Ishikawa (cell line): Measurements from ENCODE around the gene C5orf63.

Experiments
- CEBPB ChIP-seq: IDR thresholded peaks from 2 replicates; pipeline ENCODE4 v1.6.1; 2012
- CREB1 ChIP-seq: IDR thresholded peaks from 2 replicates; pipeline ENCODE4 v1.6.1; 2012; ENCODE audit warnings: low read depth
- EGR1 ChIP-seq: IDR thresholded peaks from 2 replicates; pipeline ENCODE4 v1.6.1; 2012
- EP300 ChIP-seq: IDR thresholded peaks from 2 replicates; pipeline ENCODE4 v1.6.1; 2012; ENCODE audit warnings: borderline replicate concordance
- FOXM1 ChIP-seq: IDR thresholded peaks from 2 replicates; pipeline ENCODE4 v1.6.1; 2012; ENCODE audit warnings: low read depth, borderline replicate concordance
- NFIC ChIP-seq: IDR thresholded peaks from 2 replicates; pipeline ENCODE4 v1.6.1; 2012
- RAD21 ChIP-seq: IDR thresholded peaks from 2 replicates; pipeline ENCODE4 v1.6.1; 2012; ENCODE audit warnings: low read depth
- TAF1 ChIP-seq: IDR thresholded peaks from 2 replicates; pipeline ENCODE4 v1.6.1; 2012; ENCODE audit warnings: low read depth, mild to moderate bottlenecking
- TCF12 ChIP-seq: IDR thresholded peaks from 2 replicates; pipeline ENCODE4 v1.6.1; 2012; ENCODE audit warnings: low read depth
- TEAD4 ChIP-seq: IDR thresholded peaks from 2 replicates; pipeline ENCODE4 v1.6.1; 2012
- YY1 ChIP-seq: IDR thresholded peaks from 2 replicates; pipeline ENCODE4 v1.6.1; 2012; ENCODE audit warnings: low read depth
- ZBTB7A ChIP-seq: IDR thresholded peaks from 2 replicates; pipeline ENCODE4 v1.6.1; 2012; ENCODE audit warnings: low read depth
- TF ChIP-seq, protein P1 (sequence below): IDR thresholded peaks from 2 replicates; pipeline ENCODE4 v1.6.1; 2012; ENCODE audit warnings: low read depth, mild to moderate bottlenecking
- TF ChIP-seq, protein P2 (sequence below): IDR thresholded peaks from 2 replicates; pipeline ENCODE4 v1.6.1; 2012
- TF ChIP-seq, protein P3 (sequence below): IDR thresholded peaks from 2 replicates; pipeline ENCODE4 v1.6.1; 2012

The C5orf63 gene

DNA sequence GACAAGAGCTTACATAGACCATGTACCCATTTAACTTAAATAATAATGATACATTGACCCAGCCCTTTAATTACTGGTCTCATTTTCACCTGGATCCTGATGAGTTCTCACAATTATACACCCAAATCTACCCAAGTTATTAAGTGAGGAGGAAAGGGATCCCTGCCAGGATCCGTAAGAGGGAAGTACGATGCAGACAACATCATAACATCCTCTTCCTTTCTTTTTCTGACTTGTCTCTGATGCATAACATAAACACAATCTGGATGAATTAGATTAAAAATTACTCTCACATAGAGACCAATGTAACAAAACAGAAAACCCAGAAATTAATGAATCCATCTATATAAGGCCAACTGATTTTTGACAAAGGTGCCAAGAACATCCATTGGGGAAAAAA lies 59.9 kb downstream of the C5orf63 start:
- TF ChIP-seq, protein P1, sequence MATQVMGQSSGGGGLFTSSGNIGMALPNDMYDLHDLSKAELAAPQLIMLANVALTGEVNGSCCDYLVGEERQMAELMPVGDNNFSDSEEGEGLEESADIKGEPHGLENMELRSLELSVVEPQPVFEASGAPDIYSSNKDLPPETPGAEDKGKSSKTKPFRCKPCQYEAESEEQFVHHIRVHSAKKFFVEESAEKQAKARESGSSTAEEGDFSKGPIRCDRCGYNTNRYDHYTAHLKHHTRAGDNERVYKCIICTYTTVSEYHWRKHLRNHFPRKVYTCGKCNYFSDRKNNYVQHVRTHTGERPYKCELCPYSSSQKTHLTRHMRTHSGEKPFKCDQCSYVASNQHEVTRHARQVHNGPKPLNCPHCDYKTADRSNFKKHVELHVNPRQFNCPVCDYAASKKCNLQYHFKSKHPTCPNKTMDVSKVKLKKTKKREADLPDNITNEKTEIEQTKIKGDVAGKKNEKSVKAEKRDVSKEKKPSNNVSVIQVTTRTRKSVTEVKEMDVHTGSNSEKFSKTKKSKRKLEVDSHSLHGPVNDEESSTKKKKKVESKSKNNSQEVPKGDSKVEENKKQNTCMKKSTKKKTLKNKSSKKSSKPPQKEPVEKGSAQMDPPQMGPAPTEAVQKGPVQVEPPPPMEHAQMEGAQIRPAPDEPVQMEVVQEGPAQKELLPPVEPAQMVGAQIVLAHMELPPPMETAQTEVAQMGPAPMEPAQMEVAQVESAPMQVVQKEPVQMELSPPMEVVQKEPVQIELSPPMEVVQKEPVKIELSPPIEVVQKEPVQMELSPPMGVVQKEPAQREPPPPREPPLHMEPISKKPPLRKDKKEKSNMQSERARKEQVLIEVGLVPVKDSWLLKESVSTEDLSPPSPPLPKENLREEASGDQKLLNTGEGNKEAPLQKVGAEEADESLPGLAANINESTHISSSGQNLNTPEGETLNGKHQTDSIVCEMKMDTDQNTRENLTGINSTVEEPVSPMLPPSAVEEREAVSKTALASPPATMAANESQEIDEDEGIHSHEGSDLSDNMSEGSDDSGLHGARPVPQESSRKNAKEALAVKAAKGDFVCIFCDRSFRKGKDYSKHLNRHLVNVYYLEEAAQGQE, result no peak
- TF ChIP-seq TAF1 (no peak), TCF12 (no peak), CEBPB (no peak), RAD21 (no peak), ZBTB7A (no peak), TEAD4 (no peak), NFIC (no peak)
- TF ChIP-seq, protein P2, sequence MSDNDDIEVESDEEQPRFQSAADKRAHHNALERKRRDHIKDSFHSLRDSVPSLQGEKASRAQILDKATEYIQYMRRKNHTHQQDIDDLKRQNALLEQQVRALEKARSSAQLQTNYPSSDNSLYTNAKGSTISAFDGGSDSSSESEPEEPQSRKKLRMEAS, result no peak

DNA sequence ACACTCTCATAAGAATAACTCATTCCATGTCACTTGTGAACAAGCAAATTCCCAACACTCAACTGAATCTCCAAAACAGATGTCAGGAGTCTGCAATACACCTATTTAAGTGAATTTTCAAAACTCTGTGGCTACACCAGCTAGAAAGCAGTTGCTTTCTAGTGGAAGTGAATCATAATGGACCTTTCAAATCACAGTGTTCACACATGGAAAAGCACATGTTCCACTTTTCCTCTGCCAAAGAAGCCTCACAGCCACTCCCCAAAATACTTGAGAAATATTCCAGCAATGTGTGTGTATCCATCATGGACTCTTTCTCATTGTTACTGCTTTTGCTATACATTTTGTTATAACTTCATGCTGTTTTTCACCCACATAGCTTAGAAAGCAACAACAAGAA lies 60.4 kb downstream of the C5orf63 start:
- TF ChIP-seq, protein P2, result 0 out of 2 replicates have a peak, but pooled peaks have one; percentile 14
- TF ChIP-seq CREB1, result no peak

DNA sequence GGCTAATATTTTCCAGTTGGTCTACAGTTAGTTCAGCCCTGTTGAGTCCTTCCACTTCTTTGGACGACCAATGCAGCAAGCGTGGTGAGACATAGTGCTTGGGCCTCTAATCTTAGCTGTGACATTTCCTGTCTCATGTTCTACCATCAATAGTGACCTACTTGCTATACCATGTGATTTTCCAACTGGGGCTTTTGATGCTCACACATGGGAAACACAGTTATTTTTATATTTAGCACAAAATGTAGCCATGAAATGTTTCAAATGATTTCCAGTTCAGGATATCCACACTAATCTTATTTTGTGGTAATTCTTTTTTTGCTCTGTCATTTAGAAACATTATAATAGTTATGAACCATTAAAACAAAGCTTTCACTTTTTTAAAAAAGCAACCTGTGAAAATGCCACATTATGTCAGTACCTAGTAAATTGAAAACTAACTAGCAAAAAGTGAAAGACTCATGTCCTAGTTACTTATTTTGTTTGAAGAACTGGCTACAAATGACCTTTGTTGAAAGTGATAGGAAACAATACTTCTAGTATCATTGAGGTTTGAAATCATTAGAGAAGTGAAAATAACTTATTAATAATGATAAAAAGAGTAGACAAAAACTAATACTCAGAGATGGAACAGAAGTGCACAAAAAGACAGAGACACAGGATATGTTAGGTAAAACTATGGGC lies 61.2 kb downstream of the C5orf63 start:
- no peak for TF ChIP-seq FOXM1
- TF ChIP-seq EGR1, result no peak
- TF ChIP-seq NFIC, result no peak
- TF ChIP-seq, protein P2, result no peak
- no peak for TF ChIP-seq RAD21
- TF ChIP-seq TAF1, result no peak
- TF ChIP-seq CREB1, result no peak
- TF ChIP-seq, protein P3, sequence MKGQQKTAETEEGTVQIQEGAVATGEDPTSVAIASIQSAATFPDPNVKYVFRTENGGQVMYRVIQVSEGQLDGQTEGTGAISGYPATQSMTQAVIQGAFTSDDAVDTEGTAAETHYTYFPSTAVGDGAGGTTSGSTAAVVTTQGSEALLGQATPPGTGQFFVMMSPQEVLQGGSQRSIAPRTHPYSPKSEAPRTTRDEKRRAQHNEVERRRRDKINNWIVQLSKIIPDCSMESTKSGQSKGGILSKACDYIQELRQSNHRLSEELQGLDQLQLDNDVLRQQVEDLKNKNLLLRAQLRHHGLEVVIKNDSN, result no peak

DNA sequence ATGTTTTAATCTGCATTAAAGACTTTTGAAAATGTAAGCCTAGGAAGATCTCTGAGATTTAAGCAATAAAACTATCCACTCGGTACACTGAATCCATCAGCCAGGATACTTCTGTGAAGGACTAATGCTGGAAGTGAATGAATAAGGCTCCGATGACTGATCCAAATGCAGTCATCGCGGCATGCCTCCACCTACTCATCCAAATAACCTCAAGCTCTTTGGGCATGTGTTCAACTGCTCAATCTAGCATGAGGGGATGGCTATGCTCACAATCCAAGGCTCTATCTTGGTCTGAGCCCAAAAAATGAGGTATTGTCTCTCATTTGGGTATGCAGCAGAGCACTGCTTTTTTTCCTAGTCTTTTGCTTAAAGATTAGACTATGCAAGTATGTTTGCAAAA lies 62.1 kb downstream of the C5orf63 start:
- TF ChIP-seq TAF1 (no peak), RAD21 (no peak), ZBTB7A (no peak), EP300 (no peak), TCF12 (no peak), EGR1 (no peak), TEAD4 (no peak)
- TF ChIP-seq, protein P3, result no peak
- TF ChIP-seq, protein P2, result no peak
- TF ChIP-seq, protein P1, result no peak

DNA sequence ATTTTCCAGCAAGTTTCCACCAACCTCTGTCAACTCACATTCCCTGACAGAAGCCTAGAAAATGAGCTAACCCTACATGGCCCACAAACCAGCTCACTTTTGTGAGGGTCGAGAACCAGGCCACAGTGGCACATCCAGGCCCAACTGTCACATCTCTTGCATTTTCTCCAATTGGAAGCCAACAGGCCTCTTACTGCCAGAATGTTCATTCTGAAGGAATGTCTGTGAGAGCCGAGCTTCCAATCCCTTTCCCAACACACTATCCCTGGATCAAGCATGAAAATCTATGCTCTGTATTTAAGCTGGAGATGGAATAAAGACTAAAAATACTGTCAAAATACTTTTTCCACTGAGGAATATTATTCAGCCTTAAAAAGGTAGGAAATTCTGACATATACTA lies 62.9 kb downstream of the C5orf63 start:
- no peak for TF ChIP-seq TAF1
- TF ChIP-seq RAD21, result no peak
- TF ChIP-seq, protein P2, result no peak
- no peak for TF ChIP-seq NFIC
- TF ChIP-seq FOXM1, result no peak
- no peak for TF ChIP-seq CREB1
- TF ChIP-seq EP300, result no peak
- no peak for TF ChIP-seq YY1
- TF ChIP-seq TEAD4, result no peak
- TF ChIP-seq EGR1, result no peak
- no peak for TF ChIP-seq ZBTB7A
- TF ChIP-seq, protein P1, result no peak
- TF ChIP-seq CEBPB, result no peak
- TF ChIP-seq TCF12, result no peak
- TF ChIP-seq, protein P3, result no peak
